SK-N-SH (cell line): ENCODE results near the gene CNP. TPM values are rescaled to one million over a fixed set of nuclear protein-coding genes. Genes with fewer than 3 reads are reported as not detected.

ENCODE experiments used
- CTCF ChIA-PET: fragments of 300-600, 350-600 bp; formaldehyde crosslinking; extraction: SDS; loops from one replicate; lab custom pipeline; 2021; lab: Yijun Ruan, JAX
- POLR2A ChIA-PET: fragments of 350-600 bp; sonication (Branson Sonifier 250); formaldehyde crosslinking; extraction: SDS; loops from one replicate; lab custom pipeline; 2020; ENCODE audit warnings: antibody characterized with exemption, inconsistent platforms; lab: Yijun Ruan, JAX
- DNase-seq: peaks from one replicate; pipeline ENCODE4 v3.0.0; 2012
- H2AFZ ChIP-seq: fragments of 200-600 bp; sonication (generic); 2 replicates; pipeline ENCODE4 v1.8.1; 2016; ENCODE audit warnings: antibody characterized with exemption, mild to moderate bottlenecking, low read depth
- H3F3A ChIP-seq: fragments of 200-600 bp; sonication (generic); replicated peaks from 2 replicates; pipeline ENCODE3; 2016; ENCODE audit warnings: antibody characterized with exemption, mild to moderate bottlenecking; ENCODE audit not compliant: insufficient read depth
- H3K27ac ChIP-seq, 2 experiments: fragments of 200-500 bp in 1 of 2; fragments of 200-600 bp in 1 of 2; sonication (Bioruptor generic) in 1 of 2; sonication (generic), shearing (Covaris generic) in 1 of 2; 2 replicates each; pipeline versions ENCODE4 v1.5.1 to v1.6.1; 2014 to 2016; ENCODE audit warnings: low read depth in 2 of 2, inconsistent platforms in 1 of 2, low read length in 1 of 2, mild to moderate bottlenecking in 1 of 2, mixed read lengths in 1 of 2
- H3K27me3 ChIP-seq: fragments of 200-600 bp; sonication (generic), shearing (Covaris generic); 2 replicates; pipeline ENCODE4 v1.6.1; 2016; ENCODE audit warnings: mixed run types; ENCODE audit not compliant: insufficient read depth
- H3K36me3 ChIP-seq, 2 experiments: fragments of 200-500 bp in 1 of 2; fragments of 200-600 bp in 1 of 2; sonication (Bioruptor generic) in 1 of 2; sonication (generic) in 1 of 2; replicated peaks in 1 of 2; 2 replicates each; pipeline versions ENCODE3 to v1.5.1; 2014 to 2016; ENCODE audit warnings: low read length in 1 of 2, mild to moderate bottlenecking in 1 of 2; ENCODE audit not compliant: insufficient read depth in 2 of 2, control insufficient read depth in 1 of 2
- H3K4me1 ChIP-seq, 2 experiments: fragments of 200-500 bp in 1 of 2; fragments of 200-600 bp in 1 of 2; sonication (Bioruptor generic) in 1 of 2; sonication (generic), shearing (Covaris generic) in 1 of 2; 2 replicates each; pipeline versions ENCODE4 v1.5.1 to v1.6.1; 2014 to 2016; ENCODE audit warnings: low read depth in 1 of 2, low read length in 1 of 2, mixed run types in 1 of 2; ENCODE audit not compliant: insufficient read depth in 2 of 2, control insufficient read depth in 1 of 2
- H3K4me2 ChIP-seq: fragments of 200-600 bp; sonication (generic), shearing (Covaris generic); 2 replicates; pipeline ENCODE4 v1.6.1; 2017; ENCODE audit warnings: mixed run types
- H3K4me3 ChIP-seq, 2 experiments: fragments of 200-500 bp in 1 of 2; fragments of 200-600 bp in 1 of 2; sonication (Bioruptor generic) in 1 of 2; sonication (generic), shearing (Covaris generic) in 1 of 2; 2 replicates each; pipeline versions ENCODE4 v1.5.1 to v1.8.1; 2014 to 2016; ENCODE audit warnings: low read depth in 2 of 2, inconsistent platforms in 1 of 2, low read length in 1 of 2, mild to moderate bottlenecking in 1 of 2, mixed read lengths in 1 of 2, moderate library complexity in 1 of 2
- H3K79me2 ChIP-seq: fragments of 200-600 bp; sonication (generic); 2 replicates; pipeline ENCODE4 v1.8.1; 2017; ENCODE audit warnings: mild to moderate bottlenecking; ENCODE audit not compliant: insufficient read depth
- H3K9ac ChIP-seq: fragments of 200-600 bp; sonication (generic); 2 replicates; pipeline ENCODE4 v1.6.1; 2017; ENCODE audit warnings: mixed run types
- H3K9me2 ChIP-seq: fragments of 200-600 bp; sonication (generic); 2 replicates; pipeline ENCODE4 v1.6.1; 2017; ENCODE audit warnings: mixed run types
- H3K9me3 ChIP-seq: fragments of 200-600 bp; sonication (generic); 2 replicates; pipeline ENCODE4 v1.6.1; 2017; ENCODE audit warnings: mixed run types, mild to moderate bottlenecking, moderate library complexity
- H4K20me1 ChIP-seq: fragments of 200-600 bp; sonication (generic); 2 replicates; pipeline ENCODE4 v1.6.1; 2017; ENCODE audit warnings: mild to moderate bottlenecking, mixed run types; ENCODE audit not compliant: insufficient read depth
- CHD2 ChIP-seq: fragments of 150-350 bp; IDR thresholded peaks from 2 replicates; pipeline ENCODE4 v1.6.1; 2018; ENCODE audit warnings: low read length; ENCODE audit not compliant: partially characterized antibody
- ELF1 ChIP-seq: IDR thresholded peaks from 2 replicates; pipeline ENCODE4 v1.4.0; 2012
- EZH2phosphoT487 ChIP-seq: fragments of 200-600 bp; sonication (generic); IDR thresholded peaks from 2 replicates; pipeline ENCODE4 v1.6.1; 2017; ENCODE audit warnings: low read depth, mixed run types, mild to moderate bottlenecking, antibody characterized with exemption, moderate library complexity, borderline replicate concordance
- FOSL2 ChIP-seq: IDR thresholded peaks from 2 replicates; pipeline ENCODE4 v1.4.0; 2012; ENCODE audit warnings: low read depth, mild to moderate bottlenecking, moderate library complexity, borderline replicate concordance
- FOXJ3 ChIP-seq: sonication (generic); formaldehyde crosslinking; IDR thresholded peaks from 2 replicates; pipeline ENCODE4 v1.5.1; 2020; ENCODE audit warnings: mild to moderate bottlenecking, missing genetic modification reagents
- GABPA ChIP-seq: IDR thresholded peaks from 2 replicates; pipeline ENCODE4 v1.4.0; 2012; ENCODE audit warnings: low read depth, mild to moderate bottlenecking
- MEF2A ChIP-seq: IDR thresholded peaks from 2 replicates; pipeline ENCODE4 v1.4.0; 2012; ENCODE audit warnings: low read depth, borderline replicate concordance
- POLR2AphosphoS5 ChIP-seq: IDR thresholded peaks from 2 replicates; pipeline ENCODE4 v1.6.1; 2012; ENCODE audit warnings: low read depth, low read length
- SIN3A ChIP-seq: IDR thresholded peaks from 2 replicates; pipeline ENCODE4 v1.6.1; 2012; ENCODE audit warnings: low read depth, mild to moderate bottlenecking, low read length, moderate library complexity, borderline replicate concordance
- SMC3 ChIP-seq: IDR thresholded peaks from 2 replicates; pipeline ENCODE4 v1.6.1; 2012; ENCODE audit warnings: low read depth, low read length, improper control_type of control experiment
- TAF1 ChIP-seq: IDR thresholded peaks from 2 replicates; pipeline ENCODE4 v1.6.1; 2012; ENCODE audit warnings: low read depth, mild to moderate bottlenecking, low read length, moderate library complexity, borderline replicate concordance
- TEAD4 ChIP-seq: IDR thresholded peaks from 2 replicates; pipeline ENCODE4 v1.4.0; 2012; ENCODE audit warnings: mild to moderate bottlenecking, borderline replicate concordance; ENCODE audit not compliant: insufficient read depth
- WGBS: methylation state at CpG from one replicate; pipeline ENCODE4 v1.1.6; 2017; ENCODE audit warnings: low lambda C conversion rate; 5-methylcytosine and 5-hydroxymethylcytosine counted together
- polyA plus RNA-seq, 3 experiments: library from polyadenylated mRNA; depleted of rRNA; stranded (reverse); fragments of >200 nt; gene quantifications; 2 replicates each; pipeline ENCODE4 v1.2.3, GENCODE V29; 2012
- TF ChIP-seq, protein P1 (sequence below): IDR thresholded peaks from 2 replicates; pipeline ENCODE4 v1.4.0; 2012; ENCODE audit warnings: low read depth, borderline replicate concordance
- TF ChIP-seq, protein P2 (sequence below): IDR thresholded peaks from 2 replicates; pipeline ENCODE4 v1.4.0; 2012; ENCODE audit warnings: low read depth, borderline replicate concordance
- TF ChIP-seq, protein P3 (sequence below): fragments of 150-350 bp; IDR thresholded peaks from 2 replicates; pipeline ENCODE4 v1.6.1; 2017; ENCODE audit warnings: antibody characterized with exemption, low read length, low read depth, borderline replicate concordance

The CNP gene
- polyA plus RNA-seq, 1 of the 3 experiments (the other 2 are of a cell fraction): 54.8 TPM

DNA sequence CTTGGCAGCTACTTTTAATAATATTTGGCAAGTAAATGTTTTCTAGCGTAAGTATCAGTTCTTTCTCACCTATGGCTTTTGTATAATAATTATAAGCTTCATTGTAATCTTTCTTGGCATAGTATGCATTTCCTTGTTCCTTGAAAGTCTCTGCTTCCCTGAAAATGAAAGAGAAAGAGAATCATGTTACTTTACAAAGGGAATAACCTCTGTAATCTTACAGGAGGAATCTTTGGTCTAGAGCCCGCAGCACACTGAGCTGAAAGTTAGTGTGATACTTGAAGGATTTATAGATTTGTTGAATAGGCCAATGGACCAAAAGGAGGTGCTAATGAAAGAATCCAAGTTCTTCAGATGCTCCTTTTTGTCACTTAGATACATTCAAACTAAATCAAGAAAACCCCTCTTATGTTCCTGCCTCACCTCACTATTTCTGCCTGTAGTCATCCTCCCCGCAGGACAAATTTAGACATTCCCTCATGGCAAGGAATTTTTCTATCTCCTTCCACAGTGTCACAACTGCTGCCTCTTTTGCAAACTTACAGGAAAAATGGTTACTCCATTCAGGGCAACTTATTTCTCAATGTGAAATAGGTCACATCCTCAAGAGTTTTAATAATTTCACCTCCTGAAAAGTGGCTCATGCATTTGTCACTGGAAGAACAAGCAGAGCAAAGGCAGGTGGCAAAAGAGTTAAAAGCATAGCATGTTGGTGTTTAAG lies 34.0 kb downstream of the CNP start:
- Histone ChIP-seq H3K4me1 (peaks cover 5 to 8% of the 10 kb centered on the region in 2 experiments; a peak in 2 of 4 replicates), H3K27ac (no peak overlapping the region), H3K4me2 (no peak overlapping the region), H3K4me3 (no peak overlapping the region), H3K9me2 (no peaks in the 10 kb centered on the region), H4K20me1 (peaks cover 39% of the 10 kb centered on the region), H3K36me3 (peaks cover 48 to 56% of the 10 kb centered on the region in 2 experiments), H3K9ac (no peak overlapping the region), H3F3A (peaks cover 4% of the 10 kb centered on the region), H3K27me3 (no peaks in the 10 kb centered on the region), H3K9me3 (no peaks in the 10 kb centered on the region), H3K79me2 (peaks cover 61% of the 10 kb centered on the region), H2AFZ (no peak overlapping the region)
- ChIA-PET POLR2A (no interaction called here), CTCF (interaction anchor here (1.0 to 1.3 kb wide), 3 partner anchors 17 to 101 kb away, joined by 3 to 4 read pairs (median 3); no protein-coding TSS in a partner anchor)
- TF ChIP-seq CHD2 (no peak), EZH2phosphoT487 (no peak), FOXJ3 (CRISPR knock-in tag) (no peak), TAF1 (no peak), FOSL2 (no peak), ELF1 (no peak), GABPA (no peak), MEF2A (no peak), SIN3A (no peak), SMC3 (no peak), POLR2AphosphoS5 (no peak), TEAD4 (no peak)
- TF ChIP-seq, protein P1, sequence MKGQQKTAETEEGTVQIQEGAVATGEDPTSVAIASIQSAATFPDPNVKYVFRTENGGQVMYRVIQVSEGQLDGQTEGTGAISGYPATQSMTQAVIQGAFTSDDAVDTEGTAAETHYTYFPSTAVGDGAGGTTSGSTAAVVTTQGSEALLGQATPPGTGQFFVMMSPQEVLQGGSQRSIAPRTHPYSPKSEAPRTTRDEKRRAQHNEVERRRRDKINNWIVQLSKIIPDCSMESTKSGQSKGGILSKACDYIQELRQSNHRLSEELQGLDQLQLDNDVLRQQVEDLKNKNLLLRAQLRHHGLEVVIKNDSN: no peak
- TF ChIP-seq, protein P2, sequence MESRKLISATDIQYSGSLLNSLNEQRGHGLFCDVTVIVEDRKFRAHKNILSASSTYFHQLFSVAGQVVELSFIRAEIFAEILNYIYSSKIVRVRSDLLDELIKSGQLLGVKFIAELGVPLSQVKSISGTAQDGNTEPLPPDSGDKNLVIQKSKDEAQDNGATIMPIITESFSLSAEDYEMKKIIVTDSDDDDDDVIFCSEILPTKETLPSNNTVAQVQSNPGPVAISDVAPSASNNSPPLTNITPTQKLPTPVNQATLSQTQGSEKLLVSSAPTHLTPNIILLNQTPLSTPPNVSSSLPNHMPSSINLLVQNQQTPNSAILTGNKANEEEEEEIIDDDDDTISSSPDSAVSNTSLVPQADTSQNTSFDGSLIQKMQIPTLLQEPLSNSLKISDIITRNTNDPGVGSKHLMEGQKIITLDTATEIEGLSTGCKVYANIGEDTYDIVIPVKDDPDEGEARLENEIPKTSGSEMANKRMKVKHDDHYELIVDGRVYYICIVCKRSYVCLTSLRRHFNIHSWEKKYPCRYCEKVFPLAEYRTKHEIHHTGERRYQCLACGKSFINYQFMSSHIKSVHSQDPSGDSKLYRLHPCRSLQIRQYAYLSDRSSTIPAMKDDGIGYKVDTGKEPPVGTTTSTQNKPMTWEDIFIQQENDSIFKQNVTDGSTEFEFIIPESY: no peak
- TF ChIP-seq, protein P3, sequence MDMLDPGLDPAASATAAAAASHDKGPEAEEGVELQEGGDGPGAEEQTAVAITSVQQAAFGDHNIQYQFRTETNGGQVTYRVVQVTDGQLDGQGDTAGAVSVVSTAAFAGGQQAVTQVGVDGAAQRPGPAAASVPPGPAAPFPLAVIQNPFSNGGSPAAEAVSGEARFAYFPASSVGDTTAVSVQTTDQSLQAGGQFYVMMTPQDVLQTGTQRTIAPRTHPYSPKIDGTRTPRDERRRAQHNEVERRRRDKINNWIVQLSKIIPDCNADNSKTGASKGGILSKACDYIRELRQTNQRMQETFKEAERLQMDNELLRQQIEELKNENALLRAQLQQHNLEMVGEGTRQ: no peak
- 95% methylated on average over 3 of the region's 3 CpGs for WGBS
- no peak for DNase-seq
